ENCODE results near the gene TTC12.

DNA sequence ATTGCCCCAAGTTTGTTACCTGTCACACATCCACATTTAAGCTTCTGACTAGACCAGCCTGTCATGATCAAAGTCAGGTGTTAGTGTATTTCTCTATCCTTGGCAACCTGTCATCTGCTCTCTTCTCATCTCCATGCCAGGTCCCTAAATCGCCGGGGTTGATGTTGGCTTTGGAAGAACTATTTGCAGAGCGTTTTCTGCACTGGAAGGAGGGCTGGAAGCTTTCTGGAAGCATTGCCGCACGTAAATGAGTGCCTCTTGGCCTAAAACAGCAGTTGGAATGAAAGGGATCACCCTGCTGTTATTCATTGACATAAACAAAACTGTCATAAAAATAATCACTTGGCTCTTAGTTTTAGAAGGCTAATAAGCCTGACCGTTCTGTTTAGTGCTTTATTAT lies 1.4 kb downstream of the TTC12 start:
- TF ChIP-seq EP300 (IDR thresholded peaks at IDR 0.05), result no peak
- TF ChIP-seq, protein P1, sequence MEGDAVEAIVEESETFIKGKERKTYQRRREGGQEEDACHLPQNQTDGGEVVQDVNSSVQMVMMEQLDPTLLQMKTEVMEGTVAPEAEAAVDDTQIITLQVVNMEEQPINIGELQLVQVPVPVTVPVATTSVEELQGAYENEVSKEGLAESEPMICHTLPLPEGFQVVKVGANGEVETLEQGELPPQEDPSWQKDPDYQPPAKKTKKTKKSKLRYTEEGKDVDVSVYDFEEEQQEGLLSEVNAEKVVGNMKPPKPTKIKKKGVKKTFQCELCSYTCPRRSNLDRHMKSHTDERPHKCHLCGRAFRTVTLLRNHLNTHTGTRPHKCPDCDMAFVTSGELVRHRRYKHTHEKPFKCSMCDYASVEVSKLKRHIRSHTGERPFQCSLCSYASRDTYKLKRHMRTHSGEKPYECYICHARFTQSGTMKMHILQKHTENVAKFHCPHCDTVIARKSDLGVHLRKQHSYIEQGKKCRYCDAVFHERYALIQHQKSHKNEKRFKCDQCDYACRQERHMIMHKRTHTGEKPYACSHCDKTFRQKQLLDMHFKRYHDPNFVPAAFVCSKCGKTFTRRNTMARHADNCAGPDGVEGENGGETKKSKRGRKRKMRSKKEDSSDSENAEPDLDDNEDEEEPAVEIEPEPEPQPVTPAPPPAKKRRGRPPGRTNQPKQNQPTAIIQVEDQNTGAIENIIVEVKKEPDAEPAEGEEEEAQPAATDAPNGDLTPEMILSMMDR (IDR thresholded peaks at IDR 0.05), result no peak
